GM21619 (cell line): Measurements from ENCODE around the gene ITM2B.

Experiments
- ATAC-seq: cut with Tn5 transposase; IDR thresholded peaks from one replicate; pipeline ENCODE4 v1.9.1; 2021; ENCODE audit not compliant: unreplicated experiment

Gene ITM2B

DNA sequence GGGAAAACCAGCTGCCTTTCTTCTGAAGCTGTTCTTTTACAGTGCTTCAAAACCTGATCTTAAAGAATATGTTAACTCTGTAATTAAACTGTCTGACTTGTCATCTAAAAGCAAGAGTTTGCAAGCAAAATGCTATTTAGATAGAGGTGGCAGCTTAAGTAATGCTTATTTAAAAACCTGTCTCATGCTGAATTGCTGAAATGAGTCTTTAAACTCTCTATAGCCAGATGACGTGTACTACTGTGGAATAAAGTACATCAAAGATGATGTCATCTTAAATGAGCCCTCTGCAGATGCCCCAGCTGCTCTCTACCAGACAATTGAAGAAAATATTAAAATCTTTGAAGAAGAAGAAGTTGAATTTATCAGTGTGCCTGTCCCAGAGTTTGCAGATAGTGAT lies 22.9 kb downstream of the ITM2B start:
- ATAC-seq = no peak

DNA sequence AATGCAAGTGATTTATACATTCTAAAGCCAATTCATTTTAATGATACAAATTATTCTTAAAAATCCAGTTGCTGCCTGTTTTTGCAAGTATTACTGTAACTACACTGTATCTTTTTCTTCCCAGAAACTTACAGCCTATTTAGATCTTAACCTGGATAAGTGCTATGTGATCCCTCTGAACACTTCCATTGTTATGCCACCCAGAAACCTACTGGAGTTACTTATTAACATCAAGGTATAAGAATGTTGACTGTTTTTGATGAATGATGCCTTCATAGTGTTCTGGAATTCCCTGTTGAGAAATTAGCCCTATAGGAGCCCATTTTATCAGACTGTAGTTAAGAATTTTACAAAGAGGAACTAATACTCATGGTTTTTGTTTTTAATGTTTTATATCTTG lies 25.0 kb downstream of the ITM2B start:
- ATAC-seq = no peak

DNA sequence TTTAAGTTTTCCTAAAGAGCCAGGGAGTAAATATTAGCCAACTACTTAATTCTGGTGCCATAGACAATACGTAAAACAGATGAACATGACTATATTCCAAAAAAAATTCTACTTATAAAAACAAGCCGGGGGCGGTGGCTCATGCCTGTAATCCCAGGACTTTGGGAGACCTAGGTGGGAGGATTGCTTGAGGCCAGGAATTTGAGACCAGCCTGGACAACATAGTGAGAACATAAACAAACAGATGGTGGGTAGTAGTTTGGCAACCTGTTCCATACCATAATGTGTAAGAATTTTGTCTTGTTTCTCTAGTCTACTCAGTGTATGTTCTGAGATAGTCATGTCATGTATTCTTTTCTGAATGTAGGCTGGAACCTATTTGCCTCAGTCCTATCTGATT lies 25.4 kb downstream of the ITM2B start:
- no peak for ATAC-seq

DNA sequence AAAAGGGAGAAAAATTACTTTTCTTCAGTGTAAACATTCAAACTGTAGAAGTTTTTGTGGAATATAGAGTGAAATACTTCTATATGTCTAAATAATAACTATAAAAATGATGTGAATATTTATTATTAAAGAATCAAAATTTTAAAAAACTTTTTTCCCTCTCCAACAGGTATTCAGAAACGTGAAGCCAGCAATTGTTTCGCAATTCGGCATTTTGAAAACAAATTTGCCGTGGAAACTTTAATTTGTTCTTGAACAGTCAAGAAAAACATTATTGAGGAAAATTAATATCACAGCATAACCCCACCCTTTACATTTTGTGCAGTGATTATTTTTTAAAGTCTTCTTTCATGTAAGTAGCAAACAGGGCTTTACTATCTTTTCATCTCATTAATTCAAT lies 28.0 kb downstream of the ITM2B start:
- ATAC-seq = no peak

DNA sequence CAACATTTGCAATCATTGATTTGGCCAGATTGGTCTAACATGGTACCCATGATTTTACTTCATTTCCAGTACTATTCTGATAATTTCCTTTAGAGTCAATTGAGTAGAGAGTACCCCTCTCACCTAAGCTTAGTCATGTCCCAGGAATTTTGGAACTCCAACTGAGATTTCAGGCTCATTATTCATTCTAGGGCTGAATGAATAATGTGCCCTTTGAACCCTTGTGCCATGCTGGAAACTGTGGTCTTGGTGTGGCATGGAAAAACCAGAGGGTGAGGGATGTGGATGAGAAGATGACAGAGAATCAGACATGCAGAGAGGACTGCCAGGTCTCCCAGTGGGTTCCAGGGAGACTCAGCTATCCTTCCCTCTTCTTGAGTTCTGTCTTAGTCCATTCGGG lies 30.2 kb downstream of the ITM2B start:
- ATAC-seq = no peak

DNA sequence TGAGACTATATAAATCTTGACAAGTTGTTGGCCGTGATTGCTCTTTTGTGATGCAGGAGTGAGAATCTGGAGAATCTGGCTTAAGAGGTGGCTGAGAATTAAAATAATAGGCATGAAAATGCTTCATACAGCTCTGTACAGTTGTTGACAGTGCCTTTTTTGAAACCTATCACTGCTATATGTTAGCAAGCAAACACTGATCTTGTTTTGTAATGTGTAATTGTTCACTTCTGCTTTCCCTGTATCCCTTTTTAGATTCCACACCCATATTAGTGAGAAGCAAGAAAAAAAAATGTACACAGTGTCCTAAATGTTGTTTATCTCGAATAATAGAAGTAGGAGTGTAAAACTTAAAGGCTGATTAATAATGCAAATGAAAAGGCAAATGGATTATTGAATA lies 31.1 kb downstream of the ITM2B start:
- ATAC-seq = no peak

DNA sequence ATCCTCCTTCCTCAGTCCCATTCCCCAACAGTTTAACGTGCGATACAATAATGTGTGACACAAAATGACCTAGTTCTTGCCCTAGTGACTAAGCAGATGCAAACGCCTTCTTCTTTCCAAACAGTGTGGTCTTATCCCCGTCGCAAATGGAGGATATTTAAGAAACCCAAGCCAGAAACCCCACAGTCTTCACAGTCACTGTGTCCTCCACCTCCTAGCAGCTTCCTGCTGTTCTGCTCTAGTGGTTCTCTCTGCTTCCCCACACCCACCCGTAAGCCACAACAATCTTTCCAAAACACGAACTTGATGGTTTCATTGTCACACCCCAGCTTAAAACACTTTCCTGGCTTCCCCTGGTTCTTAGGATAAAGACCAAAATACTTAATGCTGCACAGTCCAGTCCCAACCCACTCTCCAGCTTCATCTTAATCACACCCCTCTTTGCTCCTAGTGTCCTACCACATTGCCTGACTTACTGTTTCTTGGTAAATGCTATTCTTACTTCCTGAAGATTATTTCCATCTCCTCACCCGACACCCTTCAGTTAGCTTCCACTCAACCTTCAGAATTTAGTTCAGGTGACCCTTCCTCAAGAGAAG lies 32.3 kb downstream of the ITM2B start:
- peak; percentile 70 for ATAC-seq

DNA sequence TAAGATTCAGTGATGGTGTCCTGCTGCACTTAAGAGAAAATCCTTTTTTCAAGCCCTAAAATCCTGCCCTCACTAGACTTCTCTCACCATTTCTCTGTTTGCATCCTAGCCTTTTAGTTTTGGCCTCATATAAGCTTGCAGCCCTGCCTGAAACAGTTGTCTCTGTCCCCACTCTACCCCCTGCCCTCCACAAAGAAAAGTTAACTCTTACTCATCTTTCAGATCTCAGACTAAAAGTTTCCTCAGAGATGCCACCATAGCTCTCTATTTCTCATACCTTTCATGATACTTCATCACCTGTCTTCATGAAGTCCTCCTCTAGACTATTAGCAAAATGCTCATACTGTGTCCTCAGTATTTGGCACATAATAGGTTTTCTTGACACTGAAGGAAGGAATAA lies 33.1 kb downstream of the ITM2B start:
- ATAC-seq = no peak

DNA sequence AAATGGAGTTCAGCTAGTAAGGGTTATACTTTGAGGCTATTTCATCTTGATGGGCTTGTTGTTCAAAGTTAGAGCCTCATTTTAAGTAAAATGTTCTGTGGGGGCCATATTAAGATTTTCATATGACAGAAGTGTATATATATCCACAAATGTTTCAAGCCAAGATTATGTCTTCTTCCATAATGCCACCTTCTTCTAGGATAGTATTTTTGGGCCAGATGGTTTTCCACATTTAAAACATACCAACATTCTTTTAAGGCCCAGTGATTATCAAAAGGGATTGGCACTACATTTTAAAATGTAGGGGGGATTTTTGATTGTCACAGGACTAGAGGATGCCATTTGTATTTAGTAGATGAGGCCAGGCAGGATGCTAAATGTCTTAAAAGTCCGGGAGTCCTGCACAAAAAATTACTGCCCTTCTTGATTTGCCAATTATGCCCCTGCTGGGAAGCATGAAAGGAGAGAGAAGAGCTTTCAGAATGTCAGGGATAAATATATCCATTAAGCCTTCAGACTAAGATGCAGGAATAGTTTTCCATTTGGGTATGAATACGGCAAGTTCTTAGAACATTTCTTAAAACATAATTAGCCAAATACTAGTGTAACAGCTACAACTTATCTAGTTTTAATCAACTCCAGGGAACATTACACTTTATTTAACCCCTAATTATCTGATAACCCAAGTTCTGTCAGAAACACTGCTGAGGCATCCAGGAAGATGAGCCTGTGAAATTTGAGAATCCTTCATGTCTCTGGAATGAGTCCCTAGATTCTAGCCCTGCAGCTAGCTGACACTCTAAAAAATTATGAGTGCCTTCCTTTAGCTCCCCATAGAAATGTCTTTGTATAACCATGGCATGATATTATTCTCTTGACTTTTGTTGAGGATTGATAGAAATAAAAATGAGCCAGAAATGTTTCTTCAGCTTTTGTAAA lies 34.0 kb downstream of the ITM2B start:
- no peak for ATAC-seq

DNA sequence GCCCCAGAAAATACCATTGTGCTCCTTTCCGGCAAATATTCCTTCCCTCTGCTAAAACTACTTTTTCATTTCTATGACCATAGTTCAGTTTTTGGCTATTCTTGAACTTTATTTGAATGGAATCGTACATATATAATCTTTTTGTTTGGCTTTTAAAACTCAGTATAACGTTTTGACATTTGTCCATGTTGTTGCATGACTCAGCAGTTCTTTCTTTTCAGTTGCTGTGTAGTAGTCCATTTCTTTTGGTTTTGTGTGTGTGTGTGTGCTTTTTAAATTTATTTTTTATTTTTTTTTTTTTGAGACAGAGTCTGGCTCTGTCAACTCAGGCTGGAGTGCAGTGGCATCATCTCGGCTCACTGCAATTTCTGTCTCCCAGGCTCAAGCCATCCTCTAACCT lies 35.0 kb downstream of the ITM2B start:
- no peak for ATAC-seq

DNA sequence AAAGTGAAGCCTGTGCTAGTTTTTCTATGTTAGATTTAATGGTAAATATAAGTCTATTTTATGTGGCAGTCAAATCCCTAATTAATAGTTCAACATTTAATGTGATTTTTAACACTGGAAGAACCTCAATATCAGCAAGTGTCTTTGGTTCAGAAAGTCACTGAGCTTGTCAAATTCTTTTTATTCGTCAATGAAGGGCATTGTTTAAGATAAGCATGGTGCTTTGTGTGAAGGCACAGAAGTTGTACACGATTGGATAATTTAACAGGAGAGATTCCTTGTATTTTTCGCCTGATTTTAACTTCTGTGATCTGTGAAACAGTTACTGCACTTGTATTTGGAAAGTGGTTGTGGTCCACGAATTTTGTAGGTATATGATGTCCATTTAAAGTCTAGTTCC lies 40.3 kb downstream of the ITM2B start:
- ATAC-seq = no peak

DNA sequence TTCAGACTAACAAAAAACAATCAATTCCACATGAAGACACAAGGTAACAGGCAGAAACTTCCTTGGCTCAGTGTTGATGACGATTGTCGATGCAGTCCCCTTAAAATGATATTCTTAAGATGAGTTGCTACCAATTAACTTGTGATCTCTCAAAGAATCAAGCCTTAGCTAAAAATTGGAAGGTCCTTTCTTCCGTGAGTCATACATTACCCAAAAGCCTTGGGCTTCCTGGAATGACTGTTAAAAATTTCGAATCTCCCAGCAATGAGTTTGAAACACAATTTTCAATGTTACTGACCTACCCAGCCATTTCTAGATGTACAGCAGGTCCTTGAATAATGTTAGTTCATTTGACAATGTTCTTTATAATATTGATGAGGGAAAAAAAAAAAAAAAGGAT lies 42.5 kb downstream of the ITM2B start:
- ATAC-seq = no peak

DNA sequence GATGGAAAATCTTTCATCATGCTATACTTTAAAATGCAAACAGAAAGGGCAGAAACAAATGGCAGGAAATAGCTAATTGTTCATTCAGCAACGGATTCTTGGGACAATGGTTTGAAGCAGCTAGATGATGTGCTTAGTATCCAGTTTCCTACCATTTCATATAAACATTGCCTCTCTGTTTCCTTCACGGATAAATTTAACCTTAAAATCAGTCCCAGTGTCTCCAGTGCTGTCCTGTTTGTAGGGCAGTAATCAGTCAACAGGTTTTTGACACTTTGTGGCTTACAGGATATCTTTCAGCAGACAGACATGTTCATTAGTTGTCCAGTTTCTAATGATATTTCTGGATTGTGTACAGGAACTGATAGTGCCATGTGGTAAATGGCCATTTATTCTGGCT lies 45.8 kb downstream of the ITM2B start:
- no peak for ATAC-seq

DNA sequence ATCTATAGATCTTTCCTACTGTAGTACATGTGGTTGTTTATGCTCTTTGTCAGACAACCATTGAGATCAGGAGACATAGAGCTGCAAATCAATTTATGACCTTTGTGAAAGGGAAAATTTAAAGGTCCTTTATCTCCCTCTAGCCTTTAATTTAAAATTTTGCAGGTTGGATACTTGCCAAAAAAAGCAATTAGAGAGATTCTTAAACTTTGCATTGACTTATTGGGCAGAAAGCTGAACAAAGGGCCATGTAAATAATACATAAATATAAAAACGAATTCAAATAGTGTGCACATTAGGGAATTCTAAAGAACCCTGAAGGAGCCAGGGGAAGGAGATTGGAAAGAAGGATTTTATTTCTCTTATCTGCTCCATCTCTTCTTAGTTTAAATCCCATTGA lies 48.5 kb downstream of the ITM2B start:
- no peak for ATAC-seq

DNA sequence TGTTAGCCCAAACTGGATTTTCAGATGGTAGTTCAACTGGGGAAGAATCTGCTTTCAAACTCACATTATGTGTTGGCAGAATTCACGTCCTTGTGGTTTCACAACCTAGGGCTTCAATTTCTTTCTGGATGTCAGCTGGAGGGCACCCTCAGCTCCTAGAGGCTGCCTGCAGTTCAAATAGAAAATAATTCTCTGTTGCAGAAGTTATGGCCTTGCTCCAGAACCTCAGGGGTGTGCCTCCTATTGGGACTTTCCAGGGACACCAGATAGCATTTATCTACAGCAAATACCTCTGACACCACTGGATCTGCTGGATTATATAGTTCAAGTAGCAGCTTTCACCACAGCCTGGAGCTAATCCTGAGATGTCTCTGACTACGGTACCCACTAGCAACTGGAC lies 58.7 kb downstream of the ITM2B start:
- ATAC-seq = no peak

DNA sequence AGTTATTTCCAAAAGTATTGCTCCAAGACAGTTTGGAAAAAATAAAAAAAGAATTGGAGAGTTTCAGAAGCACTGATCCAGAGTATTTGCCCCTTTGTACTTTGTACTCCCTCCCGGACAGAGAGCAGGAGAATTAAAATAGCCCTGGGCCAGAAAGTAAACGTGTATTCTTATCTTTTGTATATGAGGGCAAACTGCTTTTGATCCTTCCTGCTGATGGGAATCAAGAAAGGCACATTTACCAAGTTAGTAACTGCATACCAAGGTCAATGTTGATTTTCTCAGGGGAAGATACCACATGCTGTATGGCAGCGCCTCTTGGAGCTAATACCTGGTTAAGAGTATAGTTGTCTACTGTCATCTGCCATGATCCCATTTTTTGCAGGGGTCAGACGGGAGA lies 59.6 kb downstream of the ITM2B start:
- no peak for ATAC-seq

DNA sequence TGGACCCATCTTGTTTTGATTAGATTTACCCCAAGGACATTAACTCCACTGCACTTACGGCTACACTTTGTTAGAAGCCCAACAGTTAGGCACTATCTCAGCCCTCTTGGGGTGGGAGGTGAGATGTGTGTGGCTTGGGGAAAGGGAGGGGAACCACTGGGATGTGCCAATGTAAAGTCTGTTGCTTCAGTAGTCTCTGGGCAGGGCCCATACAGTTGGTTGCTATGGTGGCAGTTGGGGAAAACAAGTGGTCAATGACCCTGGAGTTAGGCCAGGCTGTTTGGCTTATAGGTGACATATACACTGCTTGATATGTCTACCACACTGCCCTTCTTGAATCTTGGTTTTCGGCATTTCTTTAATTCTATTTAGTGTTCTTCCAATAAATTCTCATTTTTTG lies 61.6 kb downstream of the ITM2B start:
- ATAC-seq = no peak

DNA sequence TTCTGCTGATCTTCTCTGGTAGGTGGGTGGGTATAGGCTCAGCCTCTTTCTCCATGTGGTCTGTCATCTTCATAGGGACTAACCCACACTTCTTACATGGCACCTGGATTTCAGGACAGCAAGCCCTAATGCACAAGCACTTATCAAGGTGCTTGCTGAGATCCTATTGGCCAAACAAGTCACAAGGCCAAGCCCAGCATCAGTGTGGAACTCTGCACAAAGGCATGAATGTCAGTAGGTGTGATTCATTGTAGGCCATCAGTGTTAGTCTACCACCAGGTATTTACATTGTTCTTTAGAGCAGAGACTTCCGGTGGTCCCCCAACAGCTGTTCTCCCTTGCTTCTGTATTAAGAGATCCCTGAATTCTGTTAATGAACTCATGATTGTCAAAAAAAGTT lies 62.3 kb downstream of the ITM2B start:
- no peak for ATAC-seq

DNA sequence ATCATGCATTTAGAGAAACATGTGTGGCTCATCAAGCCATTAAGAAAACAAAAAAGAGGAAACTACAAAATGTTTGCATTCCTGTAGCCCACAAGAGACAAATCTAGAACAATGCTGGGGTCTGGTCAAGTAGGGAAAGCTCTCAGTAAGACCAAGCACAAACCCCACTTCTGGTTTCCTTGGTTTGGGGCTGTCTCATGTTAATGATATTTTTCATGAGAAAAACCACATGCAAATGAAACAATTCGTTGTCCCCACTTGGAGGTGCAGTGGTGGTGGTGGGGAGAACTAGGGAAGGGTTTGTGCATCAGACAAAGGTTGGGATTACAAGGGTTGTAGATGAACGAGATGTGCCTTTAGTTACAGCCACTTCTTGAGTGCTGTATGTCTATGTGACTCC lies 63.5 kb downstream of the ITM2B start:
- no peak for ATAC-seq

DNA sequence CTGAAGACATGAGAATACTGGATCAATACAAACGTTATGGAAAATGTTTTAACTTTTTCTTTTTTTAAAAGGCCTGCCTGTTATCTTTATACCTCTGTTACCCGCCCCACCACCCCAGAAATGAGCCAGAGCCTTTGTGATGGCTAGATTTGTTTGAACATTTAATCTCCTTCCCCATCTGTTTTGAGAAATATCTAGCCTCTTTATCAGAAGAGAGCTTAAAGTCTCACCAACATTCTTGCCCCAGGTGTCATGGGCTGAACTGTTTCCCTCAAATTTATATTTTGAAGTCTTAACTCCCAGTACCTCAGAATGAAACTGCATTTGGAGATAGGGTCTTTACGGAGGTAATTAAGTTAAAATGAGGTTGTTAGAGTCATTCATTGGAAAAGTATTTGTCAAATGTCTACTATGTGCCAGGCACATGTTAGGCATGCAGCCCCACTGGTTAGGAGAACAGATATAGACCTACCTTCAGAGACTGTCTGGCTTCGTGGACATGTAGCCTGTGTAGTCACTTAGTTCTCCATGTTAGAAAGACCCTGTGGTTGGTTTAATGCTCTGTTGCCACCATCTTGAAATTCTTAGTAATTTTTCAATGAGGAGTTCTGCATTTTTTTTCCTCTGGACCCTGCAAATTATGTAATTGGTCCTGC lies 64.3 kb downstream of the ITM2B start:
- ATAC-seq = no peak

DNA sequence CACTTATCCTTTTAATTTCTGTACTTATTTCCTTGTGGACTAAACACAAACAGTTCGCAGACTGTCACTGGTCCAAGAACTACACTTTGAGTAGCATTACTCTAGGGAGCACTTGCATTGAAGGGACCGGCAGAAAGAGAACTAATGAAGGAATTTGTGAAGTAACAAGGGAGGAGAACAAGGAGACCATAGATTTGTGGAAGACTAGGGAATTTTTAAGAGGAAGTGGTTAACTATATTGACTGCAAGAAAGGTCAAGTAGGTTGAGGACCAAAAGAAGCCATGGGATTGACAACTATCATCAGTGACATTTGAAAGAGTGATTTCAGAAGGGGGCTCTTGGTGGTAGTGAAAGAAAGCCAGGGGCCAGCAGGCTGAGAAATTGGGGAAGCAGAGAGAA lies 66.6 kb downstream of the ITM2B start:
- ATAC-seq = no peak

DNA sequence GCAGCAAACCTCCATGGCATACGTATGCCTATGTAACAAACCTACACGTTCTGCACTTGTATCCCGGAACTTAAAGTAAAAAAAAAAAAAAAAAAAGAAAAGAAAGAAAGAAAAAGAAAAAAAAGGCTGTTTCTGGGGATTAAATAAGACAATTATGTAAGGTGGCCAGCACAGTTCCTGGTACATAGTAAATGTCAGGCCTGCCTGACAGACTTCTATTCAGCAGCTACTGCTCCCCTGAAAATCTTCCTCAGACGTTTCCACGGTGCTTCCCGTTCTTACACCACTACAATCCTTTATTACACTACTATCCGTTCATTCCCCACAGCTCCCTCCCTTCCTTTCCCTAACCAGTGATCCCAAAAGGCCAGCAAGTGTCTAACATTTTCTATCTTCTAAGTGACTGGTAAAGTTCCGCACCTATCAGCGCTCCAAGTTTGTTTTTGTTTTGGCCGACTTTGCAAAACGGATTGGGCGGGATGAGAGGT lies 69.9 kb downstream of the ITM2B start:
- ATAC-seq = no peak
